ENCODE data around the gene SCLT1.
"Not testable (repeated sequence)": the region's sequence is repeated elsewhere in the genome, so short reads cannot be mapped to it uniquely, and the experiment has no call there.

The SCLT1 gene

DNA sequence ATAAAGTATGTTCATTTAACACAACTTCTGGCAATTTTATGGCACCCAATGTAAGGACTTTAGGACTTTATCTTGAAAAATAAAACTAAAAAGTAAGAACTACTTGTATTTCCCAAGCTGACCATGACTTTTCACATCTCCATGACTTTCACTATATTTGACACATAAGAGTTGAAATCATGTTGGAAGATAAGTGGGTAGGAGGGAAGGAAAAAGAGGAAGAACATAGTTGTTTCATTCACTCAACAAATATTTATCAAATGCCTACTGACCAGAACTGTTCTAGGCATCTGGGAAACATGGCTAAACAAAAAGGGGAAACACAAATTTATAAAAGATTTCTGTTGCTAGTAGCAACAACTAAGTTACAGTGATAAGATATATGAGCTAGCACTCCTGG lies 16.0 kb downstream of the SCLT1 start:
- no peaks in the 10 kb centered on the region for H3K4me1 ChIP-seq (ENCODE audit: control extremely low read depth in 1 of 4, control insufficient read depth in 4 of 4, insufficient read depth in 4 of 4, low read length in 3 of 4)
- POLR2A ChIA-PET = no interaction called here
- H3K4me3 ChIP-seq (ENCODE audit: control insufficient read depth in 1 of 7, extremely low read depth in 1 of 7, insufficient read depth in 4 of 7, low read depth in 2 of 7, low read length in 6 of 7) = no peak overlapping the region
- peaks cover 17 to 66% (median 36%) of the 10 kb centered on the region in 4 experiments for H3K36me3 ChIP-seq (ENCODE audit: control insufficient read depth in 4 of 4, insufficient read depth in 4 of 4, low read length in 3 of 4)
- CTCF ChIA-PET = no interaction called here
- no peak for DNase-seq
- no peaks in the 10 kb centered on the region for H3K27me3 ChIP-seq (replicated peaks in 2 of 5; ENCODE audit: control insufficient read depth in 4 of 5, insufficient read depth in 5 of 5, low read length in 4 of 5)
- no peak overlapping the region for H3K27ac ChIP-seq (ENCODE audit: insufficient read depth in 1 of 2, low read depth in 1 of 2, low read length in 2 of 2, poor library complexity in 1 of 2, severe bottlenecking in 2 of 2)
- H3K9me3 ChIP-seq (ENCODE audit: control extremely low read depth in 1 of 5, control insufficient read depth in 4 of 5, insufficient read depth in 2 of 5, low read depth in 1 of 5, low read length in 4 of 5) = peaks cover 7 to 43% (median 25%) of the 10 kb centered on the region in 5 experiments

- POLR2A ChIA-PET; H3K4me1 ChIP-seq (ENCODE audit: control extremely low read depth in 1 of 4, control insufficient read depth in 4 of 4, insufficient read depth in 4 of 4, low read length in 3 of 4); H3K27ac ChIP-seq (ENCODE audit: insufficient read depth in 1 of 2, low read depth in 1 of 2, low read length in 2 of 2, poor library complexity in 1 of 2, severe bottlenecking in 2 of 2); H3K27me3 ChIP-seq (replicated peaks in 2 of 5; ENCODE audit: control insufficient read depth in 4 of 5, insufficient read depth in 5 of 5, low read length in 4 of 5); DNase-seq; H3K4me3 ChIP-seq (ENCODE audit: control insufficient read depth in 1 of 7, extremely low read depth in 1 of 7, insufficient read depth in 4 of 7, low read depth in 2 of 7, low read length in 6 of 7): not testable (repeated sequence)
- WGBS (ENCODE audit: insufficient coverage) = no CpG with 5 or more reads among the region's 2 CpGs
- Histone ChIP-seq H3K9me3 (ENCODE audit: control extremely low read depth in 1 of 5, control insufficient read depth in 4 of 5, insufficient read depth in 2 of 5, low read depth in 1 of 5, low read length in 4 of 5) (peaks cover 6 to 45% (median 12%) of the 10 kb centered on the region in 5 experiments), H3K36me3 (ENCODE audit: control insufficient read depth in 4 of 4, insufficient read depth in 4 of 4, low read length in 3 of 4) (peaks cover 4 to 16% (median 9%) of the 10 kb centered on the region in 4 experiments)
- CTCF ChIA-PET = interaction anchor here (0.8 kb wide), 1 partner anchor 99 kb away, joined by 4 read pairs; no protein-coding TSS in a partner anchor
Measured at GRCh38 chr4:129069537-129069936, 23.8 kb downstream of the SCLT1 start.

- no peaks in the 10 kb centered on the region for H3K27me3 ChIP-seq (replicated peaks in 2 of 5; ENCODE audit: control insufficient read depth in 4 of 5, insufficient read depth in 5 of 5, low read length in 4 of 5)
- ChIA-PET POLR2A (no interaction called here), CTCF (no interaction called here)
- peaks cover 8 to 33% (median 21%) of the 10 kb centered on the region in 4 experiments for H3K36me3 ChIP-seq (ENCODE audit: control insufficient read depth in 4 of 4, insufficient read depth in 4 of 4, low read length in 3 of 4)
- H3K4me3 ChIP-seq (ENCODE audit: control insufficient read depth in 1 of 7, extremely low read depth in 1 of 7, insufficient read depth in 4 of 7, low read depth in 2 of 7, low read length in 6 of 7) = no peak overlapping the region
- no peak overlapping the region for H3K27ac ChIP-seq (ENCODE audit: insufficient read depth in 1 of 2, low read depth in 1 of 2, low read length in 2 of 2, poor library complexity in 1 of 2, severe bottlenecking in 2 of 2)
- H3K4me1 ChIP-seq (ENCODE audit: control extremely low read depth in 1 of 4, control insufficient read depth in 4 of 4, insufficient read depth in 4 of 4, low read length in 3 of 4) = no peaks in the 10 kb centered on the region
- peaks cover 14 to 57% (median 23%) of the 10 kb centered on the region in 5 experiments for H3K9me3 ChIP-seq (ENCODE audit: control extremely low read depth in 1 of 5, control insufficient read depth in 4 of 5, insufficient read depth in 2 of 5, low read depth in 1 of 5, low read length in 4 of 5)
- DNase-seq = no peak
Measured at GRCh38 chr4:129064717-129065116, 28.6 kb downstream of the SCLT1 start.

DNA sequence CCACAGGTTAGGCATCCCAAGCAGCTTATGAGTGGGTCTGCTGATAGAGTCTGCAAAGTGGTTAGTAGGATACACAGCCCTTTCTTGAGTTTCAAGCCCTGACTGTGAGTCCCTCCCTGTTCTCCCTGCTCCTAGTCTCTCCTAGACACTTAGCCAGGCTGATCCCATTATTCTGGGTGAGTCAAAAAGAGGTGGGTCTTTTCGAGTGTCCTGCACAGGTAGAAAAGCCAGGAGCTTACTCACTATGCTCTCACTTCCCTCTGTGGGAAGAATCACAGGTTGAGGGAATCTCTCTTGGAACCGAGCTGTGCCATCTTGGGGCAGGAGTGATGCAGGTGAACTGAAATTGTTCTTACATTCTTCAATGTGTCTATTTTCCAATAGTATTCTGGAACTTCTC lies 29.7 kb downstream of the SCLT1 start:
- ChIA-PET CTCF (interaction anchor here (0.7 to 1.0 kb wide), 2 partner anchors 8 to 609 kb away, joined by 3 read pairs; no protein-coding TSS in a partner anchor), POLR2A (no interaction called here)
- Histone ChIP-seq H3K9me3 (ENCODE audit: control extremely low read depth in 1 of 5, control insufficient read depth in 4 of 5, insufficient read depth in 2 of 5, low read depth in 1 of 5, low read length in 4 of 5) (peaks cover 18 to 60% (median 29%) of the 10 kb centered on the region in 5 experiments), H3K36me3 (ENCODE audit: control insufficient read depth in 4 of 4, insufficient read depth in 4 of 4, low read length in 3 of 4) (peaks cover 8 to 33% (median 21%) of the 10 kb centered on the region in 4 experiments), H3K27ac (ENCODE audit: insufficient read depth in 1 of 2, low read depth in 1 of 2, low read length in 2 of 2, poor library complexity in 1 of 2, severe bottlenecking in 2 of 2) (no peak overlapping the region), H3K4me1 (ENCODE audit: control extremely low read depth in 1 of 4, control insufficient read depth in 4 of 4, insufficient read depth in 4 of 4, low read length in 3 of 4) (no peaks in the 10 kb centered on the region), H3K4me3 (ENCODE audit: control insufficient read depth in 1 of 7, extremely low read depth in 1 of 7, insufficient read depth in 4 of 7, low read depth in 2 of 7, low read length in 6 of 7) (no peak overlapping the region), H3K27me3 (replicated peaks in 2 of 5; ENCODE audit: control insufficient read depth in 4 of 5, insufficient read depth in 5 of 5, low read length in 4 of 5) (no peaks in the 10 kb centered on the region)
- 100% methylated on average over 1 of the region's 2 CpGs for WGBS (ENCODE audit: insufficient coverage)
- DNase-seq = no peak

DNA sequence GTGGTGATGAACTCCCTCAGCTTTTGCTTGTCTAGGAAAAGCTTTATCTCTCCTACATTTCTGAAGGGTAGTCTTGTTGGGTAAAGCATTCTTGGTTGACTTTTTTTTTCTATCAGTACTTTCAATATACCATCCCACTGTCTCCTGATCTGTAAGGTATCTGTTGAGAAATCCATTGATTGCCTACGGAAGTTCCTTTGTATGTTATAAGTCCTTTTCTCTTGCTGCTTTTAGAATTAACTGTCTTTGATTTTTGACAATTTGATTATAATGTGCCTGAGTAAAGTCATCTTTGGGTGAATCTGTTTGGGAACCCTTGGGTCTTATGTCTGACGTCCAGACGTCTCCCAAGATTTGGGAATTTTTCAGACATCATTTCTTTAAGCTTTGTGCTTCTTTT lies 30.8 kb downstream of the SCLT1 start:
- no peaks in the 10 kb centered on the region for H3K4me1 ChIP-seq (ENCODE audit: control extremely low read depth in 1 of 4, control insufficient read depth in 4 of 4, insufficient read depth in 4 of 4, low read length in 3 of 4)
- peaks cover 18 to 68% (median 30%) of the 10 kb centered on the region in 5 experiments for H3K9me3 ChIP-seq (ENCODE audit: control extremely low read depth in 1 of 5, control insufficient read depth in 4 of 5, insufficient read depth in 2 of 5, low read depth in 1 of 5, low read length in 4 of 5)
- WGBS (ENCODE audit: insufficient coverage) = 100% methylated on average over 2 of the region's 3 CpGs
- POLR2A ChIA-PET = interaction anchor here (0.6 kb wide), 1 partner anchor 1997 kb away, joined by 4 read pairs; no protein-coding TSS in a partner anchor
- H3K36me3 ChIP-seq (ENCODE audit: control insufficient read depth in 4 of 4, insufficient read depth in 4 of 4, low read length in 3 of 4) = peaks cover 8 to 33% (median 21%) of the 10 kb centered on the region in 4 experiments
- no peak overlapping the region for H3K27ac ChIP-seq (ENCODE audit: insufficient read depth in 1 of 2, low read depth in 1 of 2, low read length in 2 of 2, poor library complexity in 1 of 2, severe bottlenecking in 2 of 2)
- no peaks in the 10 kb centered on the region for H3K27me3 ChIP-seq (replicated peaks in 2 of 5; ENCODE audit: control insufficient read depth in 4 of 5, insufficient read depth in 5 of 5, low read length in 4 of 5)
- no peak for DNase-seq
- H3K4me3 ChIP-seq (ENCODE audit: control insufficient read depth in 1 of 7, extremely low read depth in 1 of 7, insufficient read depth in 4 of 7, low read depth in 2 of 7, low read length in 6 of 7) = no peak overlapping the region
- CTCF ChIA-PET = interaction anchor here (1.0 kb wide), 1 partner anchor 10 kb away, joined by 3 read pairs; no protein-coding TSS in a partner anchor

GRCh38 chr4:129059028-129059427 lies 34.3 kb downstream of the SCLT1 start:
- no peak overlapping the region for H3K27ac ChIP-seq (ENCODE audit: insufficient read depth in 1 of 2, low read depth in 1 of 2, low read length in 2 of 2, poor library complexity in 1 of 2, severe bottlenecking in 2 of 2)
- H3K4me1 ChIP-seq (ENCODE audit: control extremely low read depth in 1 of 4, control insufficient read depth in 4 of 4, insufficient read depth in 4 of 4, low read length in 3 of 4) = no peaks in the 10 kb centered on the region
- ChIA-PET CTCF (no interaction called here), POLR2A (no interaction called here)
- no peak overlapping the region for H3K4me3 ChIP-seq (ENCODE audit: control insufficient read depth in 1 of 7, extremely low read depth in 1 of 7, insufficient read depth in 4 of 7, low read depth in 2 of 7, low read length in 6 of 7)
- no peaks in the 10 kb centered on the region for H3K27me3 ChIP-seq (replicated peaks in 2 of 5; ENCODE audit: control insufficient read depth in 4 of 5, insufficient read depth in 5 of 5, low read length in 4 of 5)
- H3K9me3 ChIP-seq (ENCODE audit: control extremely low read depth in 1 of 5, control insufficient read depth in 4 of 5, insufficient read depth in 2 of 5, low read depth in 1 of 5, low read length in 4 of 5) = peaks cover 19 to 86% (median 48%) of the 10 kb centered on the region in 5 experiments
- H3K36me3 ChIP-seq (ENCODE audit: control insufficient read depth in 4 of 4, insufficient read depth in 4 of 4, low read length in 3 of 4) = peaks cover 6 to 35% (median 21%) of the 10 kb centered on the region in 4 experiments
- DNase-seq = peak in 2 of 3 donors; percentile 4 to 11

- no peaks in the 10 kb centered on the region for H3K36me3 ChIP-seq (ENCODE audit: control insufficient read depth in 4 of 4, insufficient read depth in 4 of 4, low read length in 3 of 4)
- no peak for DNase-seq
- H3K9me3 ChIP-seq (ENCODE audit: control extremely low read depth in 1 of 5, control insufficient read depth in 4 of 5, insufficient read depth in 2 of 5, low read depth in 1 of 5, low read length in 4 of 5) = peaks cover 0 to 3% (median 0%) of the 10 kb centered on the region in 5 experiments
- ChIA-PET POLR2A (no interaction called here), CTCF (no interaction called here)
- no peak overlapping the region for H3K4me3 ChIP-seq (ENCODE audit: control insufficient read depth in 1 of 7, extremely low read depth in 1 of 7, insufficient read depth in 4 of 7, low read depth in 2 of 7, low read length in 6 of 7)
- H3K27ac ChIP-seq (ENCODE audit: insufficient read depth in 1 of 2, low read depth in 1 of 2, low read length in 2 of 2, poor library complexity in 1 of 2, severe bottlenecking in 2 of 2) = no peak overlapping the region
- no peaks in the 10 kb centered on the region for H3K4me1 ChIP-seq (ENCODE audit: control extremely low read depth in 1 of 4, control insufficient read depth in 4 of 4, insufficient read depth in 4 of 4, low read length in 3 of 4)
- WGBS (ENCODE audit: insufficient coverage) = 100% methylated on average over 1 of the region's 1 CpG
- no peaks in the 10 kb centered on the region for H3K27me3 ChIP-seq (replicated peaks in 2 of 5; ENCODE audit: control insufficient read depth in 4 of 5, insufficient read depth in 5 of 5, low read length in 4 of 5)
Measured at GRCh38 chr4:129046055-129046959, 47.0 kb downstream of the SCLT1 start.

Data from common myeloid progenitor, CD34-positive (primary cell).